Tibial nerve (tissue), 4 donors: Measurements from ENCODE around the gene NDUFB10. TPM values are rescaled to one million over a fixed set of nuclear protein-coding genes. Genes with fewer than 3 reads are reported as not detected.
"Not testable (repeated sequence)": the region's sequence is repeated elsewhere in the genome, so short reads cannot be mapped to it uniquely, and the experiment has no call there.

ENCODE experiments used
- DNase-seq, 2 donors: peaks; one replicate each; pipeline ENCODE4 v3.0.0-alpha.2; 2019; ENCODE audit warnings: low spot score in 2 of 2
- H3K27ac ChIP-seq, 4 donors: fragments of 200-600 bp; sonication (generic) in 3 of 4; one replicate each; pipeline ENCODE4 v1.5.1; 2017 to 2019; ENCODE audit warnings: mild to moderate bottlenecking in 1 of 4
- H3K27me3 ChIP-seq, 2 donors: fragments of 200-600 bp; sonication (generic) in 1 of 2; one replicate each; pipeline versions ENCODE4 v1.5.1 to v1.6.0; 2017 to 2019
- H3K36me3 ChIP-seq, 3 donors: fragments of 200-600 bp; sonication (generic); one replicate each; pipeline ENCODE4 v1.5.1; 2018 to 2019
- H3K4me1 ChIP-seq, 4 donors: fragments of 200-600 bp; sonication (generic) in 3 of 4; one replicate each; pipeline ENCODE4 v1.5.1; 2017 to 2019
- H3K4me3 ChIP-seq, 4 donors: fragments of 200-600 bp; sonication (generic) in 3 of 4; one replicate each; pipeline ENCODE4 v1.5.1; 2017 to 2019; ENCODE audit warnings: mild to moderate bottlenecking in 1 of 4, moderate library complexity in 1 of 4
- H3K9me3 ChIP-seq, 4 donors: fragments of 200-600 bp; sonication (generic) in 3 of 4; one replicate each; pipeline ENCODE4 v1.5.1; 2017 to 2019
- EP300 ChIP-seq, 2 donors: sonication (generic); formaldehyde crosslinking; IDR thresholded peaks; one replicate each; pipeline ENCODE4 v1.6.1; 2017; ENCODE audit warnings: antibody characterized with exemption in 2 of 2, mild to moderate bottlenecking in 1 of 2
- POLR2A ChIP-seq, 2 donors: fragments of 450-650 bp; IDR thresholded peaks; one replicate each; pipeline ENCODE4 v1.6.1; 2017; ENCODE audit warnings: antibody characterized with exemption in 2 of 2, mild to moderate bottlenecking in 2 of 2, moderate library complexity in 2 of 2
- WGBS, 2 donors: methylation state at CpG; one replicate each; pipeline ENCODE4 v1.1.5; 2018; 5-methylcytosine and 5-hydroxymethylcytosine counted together
- total RNA-seq, 4 donors: library from RNA; depleted of rRNA; stranded (reverse); fragments of >200 nt; gene quantifications; one replicate each; pipeline ENCODE4 v1.1.0, GENCODE V29; 2016
- TF ChIP-seq, protein P1 (sequence below), 5 experiments: fragments of 200-600 bp in 3 of 5; fragments of 450-650 bp in 2 of 5; sonication (generic) in 3 of 5; IDR thresholded peaks; one replicate each; pipeline ENCODE4 v1.5.1; 2016 to 2019; ENCODE audit warnings: antibody characterized with exemption in 5 of 5, mild to moderate bottlenecking in 3 of 5, moderate library complexity in 2 of 5

NDUFB10 gene
- total RNA-seq, 4 donors from 2014 or later: 86.9 to 136 (median 116) TPM

DNA sequence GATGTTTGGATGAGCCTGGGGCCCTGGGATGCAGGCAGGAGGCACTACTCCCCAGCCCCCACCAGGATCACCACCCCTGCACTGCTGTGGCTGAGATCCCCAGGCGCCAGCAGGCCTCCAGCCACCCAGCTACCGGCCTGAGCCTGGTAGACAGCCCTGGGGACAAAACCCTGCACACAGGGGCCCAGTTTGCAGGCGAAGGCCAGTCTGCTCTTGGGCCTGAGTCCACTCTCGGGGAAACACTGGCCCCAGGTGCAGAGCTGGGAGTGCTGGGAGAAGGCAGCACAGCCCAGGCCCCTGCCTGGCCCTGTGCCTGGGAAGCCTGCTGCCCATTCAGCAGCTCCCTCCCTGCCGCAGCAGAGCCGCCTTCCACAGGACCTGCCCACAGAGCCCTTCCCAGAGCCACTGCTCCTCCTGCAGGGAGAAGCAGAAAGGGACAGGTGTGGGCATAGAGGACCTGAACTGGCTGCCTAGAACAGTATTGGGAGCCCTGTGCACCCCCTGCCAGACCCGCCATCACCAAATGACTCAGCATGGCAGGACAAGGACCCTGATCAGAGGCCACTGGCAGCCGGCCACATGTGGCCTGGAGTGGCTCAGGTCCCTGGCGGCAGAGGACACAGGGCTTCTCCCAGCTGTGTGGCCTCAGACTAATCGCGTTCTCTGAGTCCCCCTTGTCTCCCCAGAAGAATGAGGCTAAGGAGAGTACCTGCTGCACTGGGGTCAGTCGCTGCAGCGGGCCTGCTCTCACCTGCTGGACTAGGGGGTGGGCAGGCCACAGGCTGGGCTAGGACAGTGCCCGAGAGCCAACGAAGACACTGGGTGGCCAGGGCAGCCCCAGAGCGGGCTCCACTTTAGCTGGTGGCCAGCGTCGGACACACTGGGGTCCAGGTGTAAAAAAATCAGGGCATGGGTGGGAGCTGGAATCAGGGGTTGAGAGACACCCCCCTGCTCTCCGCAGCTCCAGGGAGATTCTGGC lies 27.0 kb upstream of the NDUFB10 start:
- TF ChIP-seq POLR2A (IDR thresholded peaks at IDR 0.05) (no peak), EP300 (IDR thresholded peaks at IDR 0.05) (no peak)
- TF ChIP-seq, protein P1, sequence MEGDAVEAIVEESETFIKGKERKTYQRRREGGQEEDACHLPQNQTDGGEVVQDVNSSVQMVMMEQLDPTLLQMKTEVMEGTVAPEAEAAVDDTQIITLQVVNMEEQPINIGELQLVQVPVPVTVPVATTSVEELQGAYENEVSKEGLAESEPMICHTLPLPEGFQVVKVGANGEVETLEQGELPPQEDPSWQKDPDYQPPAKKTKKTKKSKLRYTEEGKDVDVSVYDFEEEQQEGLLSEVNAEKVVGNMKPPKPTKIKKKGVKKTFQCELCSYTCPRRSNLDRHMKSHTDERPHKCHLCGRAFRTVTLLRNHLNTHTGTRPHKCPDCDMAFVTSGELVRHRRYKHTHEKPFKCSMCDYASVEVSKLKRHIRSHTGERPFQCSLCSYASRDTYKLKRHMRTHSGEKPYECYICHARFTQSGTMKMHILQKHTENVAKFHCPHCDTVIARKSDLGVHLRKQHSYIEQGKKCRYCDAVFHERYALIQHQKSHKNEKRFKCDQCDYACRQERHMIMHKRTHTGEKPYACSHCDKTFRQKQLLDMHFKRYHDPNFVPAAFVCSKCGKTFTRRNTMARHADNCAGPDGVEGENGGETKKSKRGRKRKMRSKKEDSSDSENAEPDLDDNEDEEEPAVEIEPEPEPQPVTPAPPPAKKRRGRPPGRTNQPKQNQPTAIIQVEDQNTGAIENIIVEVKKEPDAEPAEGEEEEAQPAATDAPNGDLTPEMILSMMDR (IDR thresholded peaks at IDR 0.05): no peak
- H3K4me3 ChIP-seq: no peak overlapping the region
- H3K27ac ChIP-seq: no peak overlapping the region
- H3K4me1 ChIP-seq: peaks cover 0 to 12% (median 4%) of the 10 kb centered on the region in 4 donors
- H3K9me3 ChIP-seq: no peaks in the 10 kb centered on the region
- no peak for DNase-seq
- WGBS, 2 donors: 72 to 74% methylated on average over 12 to 13 of the region's 19 CpGs
- H3K36me3 ChIP-seq: peaks cover 0 to 6% (median 0%) of the 10 kb centered on the region in 3 donors
- peaks cover 0 to 12% of the 10 kb centered on the region in 2 donors for H3K27me3 ChIP-seq

DNA sequence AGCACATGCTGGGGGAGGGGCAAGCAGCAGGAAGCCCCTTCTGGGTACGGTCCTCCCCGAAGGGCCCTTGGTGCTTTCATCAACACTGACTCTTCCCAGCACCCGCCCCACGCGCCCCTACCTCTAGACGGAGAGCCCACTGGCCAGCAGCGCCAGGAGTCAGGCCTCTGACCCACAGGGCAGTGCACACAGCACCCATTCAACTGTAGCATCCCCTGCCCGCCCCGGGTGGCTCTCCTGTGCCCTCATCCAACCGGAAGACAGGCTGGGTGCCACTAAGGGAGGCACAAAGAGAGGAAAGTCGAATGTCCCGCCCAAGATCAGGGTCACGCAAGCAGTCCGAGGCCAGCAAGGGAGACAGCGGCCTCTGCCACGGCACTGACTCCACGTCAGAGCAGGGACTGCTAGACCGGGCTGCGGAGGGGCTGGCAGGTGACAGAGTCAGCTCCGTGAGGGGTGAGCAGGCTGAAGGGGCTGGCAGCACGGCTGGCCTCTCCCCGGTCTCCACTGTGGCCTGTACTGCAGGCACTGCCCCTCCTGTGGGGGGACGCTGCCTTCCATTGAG lies 26.2 kb upstream of the NDUFB10 start:
- H3K27ac ChIP-seq: no peak overlapping the region
- no peak overlapping the region for H3K4me3 ChIP-seq
- TF ChIP-seq EP300 (IDR thresholded peaks at IDR 0.05) (no peak), POLR2A (IDR thresholded peaks at IDR 0.05) (no peak)
- TF ChIP-seq, protein P1 (IDR thresholded peaks at IDR 0.05): no peak
- WGBS, 2 donors: 37 to 54% methylated on average over 16 to 23 of the region's 23 CpGs
- peaks cover 0 to 12% (median 4%) of the 10 kb centered on the region in 4 donors for H3K4me1 ChIP-seq
- H3K36me3 ChIP-seq: peaks cover 0 to 15% (median under 1%) of the 10 kb centered on the region in 3 donors
- no peak for DNase-seq
- peaks cover 0 to 12% of the 10 kb centered on the region in 2 donors for H3K27me3 ChIP-seq
- H3K9me3 ChIP-seq: no peaks in the 10 kb centered on the region

DNA sequence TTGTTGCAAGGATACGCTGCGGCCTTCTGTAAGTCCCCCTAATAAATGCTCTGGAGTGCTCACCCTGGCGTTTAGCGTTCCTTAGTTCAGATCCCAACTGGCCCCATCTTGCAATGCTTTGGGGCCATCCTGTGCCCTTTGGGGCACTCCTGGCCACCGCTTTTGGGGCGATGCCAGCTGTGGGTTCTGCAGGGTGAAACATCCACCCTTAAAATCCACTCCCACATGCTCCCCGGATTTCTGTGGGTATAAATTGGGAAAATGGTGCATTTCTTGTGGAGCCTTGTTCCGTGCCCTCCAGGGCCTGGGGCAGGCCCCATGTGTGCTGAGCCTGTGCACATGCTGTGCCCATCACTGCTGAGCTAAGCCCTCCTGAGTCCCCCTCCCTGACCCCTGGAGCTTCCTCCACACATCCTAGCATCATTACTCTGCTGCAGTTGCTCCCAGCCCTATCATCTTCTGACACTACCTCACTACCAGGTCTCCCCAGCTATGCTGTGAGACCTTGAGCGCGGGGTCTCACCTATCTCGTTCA lies 22.3 kb upstream of the NDUFB10 start:
- TF ChIP-seq, protein P1 (IDR thresholded peaks at IDR 0.05): no peak
- no peak for TF ChIP-seq EP300 (IDR thresholded peaks at IDR 0.05)
- peaks cover 0 to 47% (median 9%) of the 10 kb centered on the region in 3 donors for H3K36me3 ChIP-seq
- H3K4me3 ChIP-seq: no peak overlapping the region
- no peaks in the 10 kb centered on the region for H3K9me3 ChIP-seq
- peaks cover 0 to 6% (median 5%) of the 10 kb centered on the region in 4 donors for H3K4me1 ChIP-seq
- no peak overlapping the region for H3K27ac ChIP-seq
- no peak for DNase-seq
- H3K27me3 ChIP-seq: peaks cover 0 to 8% of the 10 kb centered on the region in 2 donors
- WGBS, 2 donors: 94 to 96% methylated on average over 11 of the region's 11 CpGs

DNA sequence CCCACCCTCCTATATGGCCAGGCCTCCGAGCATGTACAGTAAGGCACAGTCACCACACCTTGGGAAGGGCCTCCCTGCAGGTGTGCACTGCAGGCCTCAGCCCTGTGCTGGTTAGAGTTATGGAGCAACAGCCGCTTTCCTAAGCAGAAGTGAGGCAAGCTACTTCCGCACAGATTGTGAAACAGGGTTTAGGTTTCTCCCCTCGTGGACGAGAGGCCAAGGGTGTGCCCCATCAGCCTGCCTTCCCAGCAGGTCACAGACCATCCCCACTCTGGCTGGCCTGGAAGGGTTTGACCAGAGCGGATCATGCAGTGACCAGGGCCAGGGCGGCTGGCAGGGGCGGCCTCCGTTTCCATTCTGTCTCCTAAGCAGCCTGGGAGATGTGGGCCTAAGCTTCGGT lies 21.0 kb upstream of the NDUFB10 start:
- H3K9me3 ChIP-seq: no peaks in the 10 kb centered on the region
- H3K27ac ChIP-seq: no peak overlapping the region
- no peak overlapping the region for H3K4me3 ChIP-seq
- TF ChIP-seq POLR2A (IDR thresholded peaks at IDR 0.05) (no peak), EP300 (IDR thresholded peaks at IDR 0.05) (peak in 1 of 2 donors; percentile 39)
- WGBS, 2 donors: 84 to 88% methylated on average over 10 of the region's 10 CpGs
- peaks cover 0 to 47% (median 9%) of the 10 kb centered on the region in 3 donors for H3K36me3 ChIP-seq
- no peak for DNase-seq
- H3K4me1 ChIP-seq: peaks cover 0 to 12% (median 10%) of the 10 kb centered on the region in 4 donors
- H3K27me3 ChIP-seq: no peaks in the 10 kb centered on the region

DNA sequence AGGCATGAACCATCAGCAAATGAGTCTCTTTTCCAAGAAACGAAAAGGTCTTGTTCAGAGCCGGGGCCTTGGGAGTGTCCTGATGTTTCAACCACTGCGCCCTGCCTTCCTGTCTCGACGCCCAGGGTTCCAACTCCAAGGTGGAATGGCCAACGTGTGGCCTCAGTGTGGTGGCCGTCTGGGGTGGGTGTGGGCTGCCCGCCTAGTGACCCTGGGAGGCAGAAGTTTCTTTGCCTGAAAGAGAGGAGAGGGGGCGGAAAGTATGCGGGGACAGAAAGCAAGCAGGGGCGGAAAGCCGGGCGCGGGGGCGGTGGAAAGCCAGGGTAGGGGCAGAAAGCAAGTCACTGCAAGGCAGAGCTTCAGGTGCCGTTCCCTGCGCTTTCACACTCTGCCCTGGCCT lies 20.4 kb upstream of the NDUFB10 start:
- Histone ChIP-seq H3K27me3 (no peaks in the 10 kb centered on the region), H3K27ac (no peak overlapping the region), H3K36me3 (peaks cover 0 to 47% (median 9%) of the 10 kb centered on the region in 3 donors), H3K4me3 (no peak overlapping the region), H3K9me3 (no peaks in the 10 kb centered on the region), H3K4me1 (peaks cover 0 to 17% (median 10%) of the 10 kb centered on the region in 4 donors)
- no peak for DNase-seq
- WGBS, 2 donors: 87 to 90% methylated on average over 16 to 17 of the region's 17 CpGs
- TF ChIP-seq, protein P1 (IDR thresholded peaks at IDR 0.05): no peak
- TF ChIP-seq POLR2A (IDR thresholded peaks at IDR 0.05) (no peak), EP300 (IDR thresholded peaks at IDR 0.05) (no peak)

- not testable (repeated sequence) for DNase-seq, H3K9me3 ChIP-seq, H3K4me3 ChIP-seq, H3K27me3 ChIP-seq, H3K27ac ChIP-seq
- H3K4me1 ChIP-seq: peaks cover 0 to 20% (median 10%) of the 10 kb centered on the region in 4 donors
- H3K36me3 ChIP-seq: peaks cover 0 to 47% (median 9%) of the 10 kb centered on the region in 3 donors
- WGBS, 2 donors: 96 to 98% methylated on average over 8 of the region's 8 CpGs
Measured at GRCh38 chr16:1939833-1940232, 19.5 kb upstream of the NDUFB10 start.
